GM19099 (cell line): ENCODE results near the gene PRAF2.

Experiments
- POLR2A ChIP-seq: IDR thresholded peaks from 3 replicates; pipeline ENCODE4 v1.6.1; 2011; ENCODE audit warnings: low read depth; ENCODE audit not compliant: insufficient read length; ENCODE audit errors: extremely low read depth

PRAF2 gene

DNA sequence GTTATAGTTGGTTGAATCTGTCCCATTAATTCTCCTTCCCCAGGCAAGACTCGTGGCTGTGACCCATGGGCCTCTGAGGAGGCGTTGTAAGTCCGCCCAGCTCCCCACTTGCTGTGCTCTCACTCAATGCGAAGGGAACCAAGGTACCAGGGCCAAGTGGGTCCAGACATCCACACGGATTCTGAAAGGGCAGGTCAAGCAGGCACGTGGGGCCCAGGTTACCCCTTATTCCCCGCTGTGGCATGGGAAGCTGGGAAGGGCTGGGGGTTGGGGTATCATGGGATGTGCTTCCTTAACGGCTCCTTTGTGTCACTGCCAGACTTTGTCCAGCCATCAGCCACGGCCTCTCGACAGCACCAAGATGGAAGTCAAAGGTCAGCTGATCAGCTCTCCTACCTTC, 11.9 kb downstream of the PRAF2 start:
- no peak for TF ChIP-seq POLR2A

GRCh38 chrX:49061490-49061889, 12.3 kb downstream of the PRAF2 start:
- no peak for TF ChIP-seq POLR2A

DNA sequence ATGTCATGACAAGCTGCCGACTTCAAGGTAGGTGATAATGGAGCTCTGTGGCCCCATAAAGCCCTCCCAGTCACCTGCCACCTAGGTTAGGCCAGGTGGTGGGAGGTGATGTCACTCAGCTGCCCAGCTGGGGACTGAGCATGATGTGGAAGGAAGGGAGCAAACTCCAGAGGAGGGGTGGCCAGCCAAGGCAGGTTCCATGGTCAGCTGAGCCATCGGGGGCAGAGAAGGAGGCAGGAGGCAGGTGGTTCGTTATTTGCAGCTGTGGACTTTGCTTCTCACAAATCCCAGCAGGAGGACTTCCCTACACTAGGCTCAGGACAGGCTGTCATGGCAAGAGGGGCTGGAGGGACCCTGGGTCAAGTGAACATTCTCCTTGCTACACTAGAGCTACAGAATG, 12.9 kb downstream of the PRAF2 start:
- TF ChIP-seq POLR2A, result no peak

GRCh38 chrX:49059681-49060085, 14.1 kb downstream of the PRAF2 start:
- TF ChIP-seq POLR2A, result no peak

DNA sequence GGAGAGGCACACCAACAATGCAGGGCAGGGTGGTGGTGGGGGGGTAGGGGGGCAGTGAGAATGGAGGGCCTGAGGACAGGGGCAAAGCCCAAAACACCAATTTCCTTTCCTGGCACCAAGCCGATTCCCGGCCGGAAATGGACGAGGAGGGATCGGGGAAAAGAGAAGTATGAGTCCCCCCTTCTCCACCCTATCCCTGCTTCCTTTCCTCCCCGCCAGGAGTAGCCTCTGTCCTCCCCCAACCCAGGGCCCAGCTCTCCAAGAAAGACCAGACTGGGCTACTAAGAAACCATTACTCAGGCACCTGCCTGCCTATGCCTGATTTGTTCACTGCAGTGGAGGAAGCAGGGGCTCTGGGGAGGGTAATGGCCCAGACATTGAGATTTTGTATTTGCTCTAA, 14.6 kb downstream of the PRAF2 start:
- no peak for TF ChIP-seq POLR2A

GRCh38 chrX:49058794-49059193, 15.0 kb downstream of the PRAF2 start, which contains the start of gene CCDC120:
Gene CCDC120, plus strand, starts transcription at chrX:49058999. Its CDS starts 3,043 bp downstream, at chrX:49062042.
- no peak for TF ChIP-seq POLR2A

DNA sequence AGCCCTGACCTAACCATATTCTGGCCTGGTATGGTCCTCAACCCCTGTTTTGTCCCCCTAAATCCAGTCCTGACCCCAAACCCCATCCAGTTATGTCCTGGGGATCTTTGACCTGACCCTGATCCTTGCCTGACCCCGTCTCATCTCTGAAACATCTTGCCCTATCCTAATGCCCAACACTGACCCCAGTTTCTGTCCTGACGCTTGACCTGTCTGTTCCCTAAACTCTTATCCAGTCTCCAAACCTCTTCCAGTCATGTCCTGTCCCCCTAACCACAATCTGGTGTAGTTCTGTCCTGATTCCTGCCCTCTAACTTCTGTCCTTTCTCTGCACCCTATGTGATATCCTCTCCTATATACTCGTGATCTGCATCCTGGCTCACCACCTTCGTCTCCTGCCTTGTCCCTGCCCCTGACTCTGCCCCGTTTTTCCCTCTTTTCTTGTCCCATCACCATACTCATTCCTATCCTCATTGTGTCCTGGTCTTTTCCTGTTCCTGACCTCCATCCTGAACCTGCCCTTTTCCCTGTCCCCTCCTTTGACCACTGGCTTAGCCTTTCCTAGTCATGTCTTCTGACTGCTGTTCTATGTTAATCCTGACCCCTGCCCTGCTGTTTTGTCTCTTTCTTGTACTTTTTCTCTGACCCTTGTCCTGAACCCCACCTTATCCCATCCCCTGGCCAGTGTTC, 19.6 kb downstream of the PRAF2 start:
- TF ChIP-seq POLR2A, result no peak

DNA sequence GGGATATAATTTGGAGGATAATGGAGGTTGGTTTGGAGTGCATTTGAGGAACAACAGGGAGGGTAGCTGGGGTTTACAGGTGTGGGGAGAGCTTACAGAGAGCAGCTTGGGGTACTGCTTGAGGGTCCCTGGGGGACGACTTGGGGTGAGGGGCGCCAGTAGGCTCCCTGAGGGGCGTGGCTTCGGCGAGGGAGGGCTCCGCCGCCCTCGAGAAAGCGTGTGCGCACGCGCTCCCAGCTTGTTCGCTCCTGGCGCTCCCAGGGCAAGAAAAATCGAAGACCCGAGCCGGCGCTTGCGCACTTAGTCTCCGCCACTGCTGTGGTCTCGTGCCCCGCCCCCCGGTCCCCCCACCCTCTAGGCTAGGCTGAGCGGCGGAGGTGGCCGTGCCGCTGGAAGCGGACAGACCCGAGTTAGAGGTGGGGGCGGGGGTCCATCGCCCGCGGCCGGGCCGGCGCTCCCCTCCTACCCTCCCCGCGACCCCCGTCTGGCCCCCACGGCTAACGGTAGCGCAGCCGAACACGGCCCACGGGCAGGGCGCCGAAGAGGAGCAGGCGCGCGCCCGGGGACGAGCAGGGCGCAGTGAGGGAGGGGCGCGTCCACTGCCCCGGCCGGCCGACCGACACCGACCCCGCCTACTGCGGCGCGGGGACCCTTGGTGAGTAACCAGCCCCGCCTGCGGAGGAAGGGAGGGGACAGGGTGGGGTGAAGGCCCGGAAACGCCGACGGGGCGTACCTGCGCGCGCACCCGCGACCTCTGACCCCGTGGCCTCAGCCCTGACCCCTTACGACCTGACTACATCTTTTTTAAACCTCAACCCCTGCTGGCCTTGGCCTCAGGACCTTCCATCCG, 20.4 kb downstream of the PRAF2 start:
- peak; percentile 44 for TF ChIP-seq POLR2A

GRCh38 chrX:49043987-49044281, 29.9 kb downstream of the PRAF2 start:
- TF ChIP-seq POLR2A, result no peak

DNA sequence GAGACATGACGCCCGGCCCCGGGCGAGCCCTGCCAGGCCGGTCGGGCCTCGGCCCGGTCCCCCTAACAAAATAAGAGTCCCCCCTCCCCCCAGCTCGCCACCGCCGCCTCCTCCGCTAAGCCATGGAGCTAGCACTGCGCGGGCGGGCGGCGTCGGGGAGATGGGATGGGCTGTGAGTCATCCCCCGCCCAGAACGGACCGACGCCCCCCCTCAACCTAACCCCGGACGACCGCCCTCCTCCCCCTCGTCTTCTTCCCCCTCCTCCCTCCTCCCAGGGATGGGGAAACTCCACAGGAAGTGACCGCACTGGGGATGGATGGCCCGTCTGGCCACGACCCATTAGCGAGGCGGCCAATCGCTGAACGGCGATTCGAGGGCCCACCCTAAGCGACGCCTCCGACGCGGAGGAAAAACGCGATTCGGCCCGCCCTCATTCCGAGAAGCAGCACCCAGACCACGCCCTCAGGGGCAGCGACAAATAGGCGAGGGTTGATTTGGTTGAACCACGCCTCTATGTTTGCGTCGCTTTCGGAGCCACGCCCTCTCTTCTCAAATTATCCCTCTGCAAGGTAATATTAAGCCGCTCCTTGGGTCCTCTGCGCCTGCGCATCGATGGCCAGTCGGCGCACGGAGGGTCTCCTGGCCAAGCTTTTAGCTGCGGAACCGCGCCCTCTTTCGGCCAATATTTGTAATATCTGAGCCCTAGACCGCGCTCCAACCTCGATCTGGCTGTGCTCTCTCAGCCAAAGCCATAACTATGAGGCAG, 30.4 kb downstream of the PRAF2 start, which contains the start of gene TFE3:
Gene TFE3, minus strand, starts transcription at position 138 of the 767 bp plus-strand sequence. Its CDS starts 131 bp downstream, at position 7.
- TF ChIP-seq POLR2A, result peak; percentile 28

- no peak for TF ChIP-seq POLR2A
Measured at GRCh38 chrX:49042581-49043219, 31.1 kb downstream of the PRAF2 start.

- TF ChIP-seq POLR2A, result no peak
Measured at GRCh38 chrX:49041744-49042580, 31.8 kb downstream of the PRAF2 start.

DNA sequence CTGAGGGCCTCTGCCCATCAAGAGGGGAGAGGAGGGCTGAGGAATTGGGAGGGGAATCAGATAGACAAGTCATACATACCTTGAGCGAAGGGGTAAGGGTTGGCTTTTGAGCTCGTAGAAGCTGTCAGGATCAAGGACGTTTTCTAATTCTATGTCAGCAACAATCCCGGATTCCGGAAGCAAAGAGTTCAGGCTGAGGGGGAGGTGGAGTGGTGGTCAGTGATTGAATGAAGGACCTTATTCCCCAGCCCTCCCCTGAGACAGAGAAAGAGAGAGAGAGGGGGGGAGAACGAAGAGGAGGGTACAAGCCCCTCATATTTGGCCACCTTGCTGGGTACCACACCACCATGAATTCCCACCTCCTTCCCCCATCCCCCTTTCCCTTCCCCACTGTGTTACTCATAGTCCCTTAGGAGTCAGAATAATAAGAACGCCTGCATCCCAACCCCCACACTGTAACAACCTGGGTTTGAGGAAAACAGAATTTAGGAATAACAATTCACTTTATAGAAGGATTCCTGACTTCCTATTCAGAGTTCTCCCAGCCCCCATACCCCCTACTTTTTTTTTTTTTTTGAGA, 33.3 kb downstream of the PRAF2 start:
- no peak for TF ChIP-seq POLR2A
